ENCODE results near the gene RNF168. TPM values are rescaled to one million over a fixed set of nuclear protein-coding genes. Genes with fewer than 3 reads are reported as not detected.
"Not testable (repeated sequence)": the region's sequence is repeated elsewhere in the genome, so short reads cannot be mapped to it uniquely, and the experiment has no call there.

RNF168 gene
- polyA plus RNA-seq (ENCODE audit: insufficient read length) = 8.4 TPM

GRCh38 chr3:196503196-196504076 lies at the start of gene RNF168:
TSS of gene RNF168 (minus strand) at chr3:196503768. CDS start at chr3:196503173, 595 bp downstream.
- peak; percentile 85 for DNase-seq (ENCODE audit: low read depth)

DNA sequence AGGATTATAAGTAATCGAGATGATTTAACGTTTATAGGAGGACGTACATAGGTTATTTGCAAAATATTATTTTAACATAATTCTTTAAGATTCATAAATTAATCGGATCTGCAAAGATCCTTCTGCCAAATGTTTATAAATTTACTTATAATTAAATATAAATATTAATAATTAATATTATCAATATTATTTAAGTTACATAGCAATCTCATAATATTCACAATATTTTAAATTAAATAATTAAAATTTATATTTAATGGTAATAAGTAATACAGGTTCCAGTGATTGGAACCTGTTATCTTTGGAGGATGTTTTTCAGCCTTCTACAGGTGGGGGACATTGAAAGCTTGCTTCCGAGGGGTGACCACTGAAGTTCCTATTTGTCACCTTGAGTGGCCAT lies 48.7 kb upstream of the RNF168 start:
- DNase-seq (ENCODE audit: low read depth) = no peak

GRCh38 chr3:196550172-196550571 lies 46.6 kb upstream of the RNF168 start:
- DNase-seq (ENCODE audit: low read depth) = not testable (repeated sequence)

GRCh38 chr3:196549312-196549711 lies 45.7 kb upstream of the RNF168 start:
- not testable (repeated sequence) for DNase-seq (ENCODE audit: low read depth)

DNA sequence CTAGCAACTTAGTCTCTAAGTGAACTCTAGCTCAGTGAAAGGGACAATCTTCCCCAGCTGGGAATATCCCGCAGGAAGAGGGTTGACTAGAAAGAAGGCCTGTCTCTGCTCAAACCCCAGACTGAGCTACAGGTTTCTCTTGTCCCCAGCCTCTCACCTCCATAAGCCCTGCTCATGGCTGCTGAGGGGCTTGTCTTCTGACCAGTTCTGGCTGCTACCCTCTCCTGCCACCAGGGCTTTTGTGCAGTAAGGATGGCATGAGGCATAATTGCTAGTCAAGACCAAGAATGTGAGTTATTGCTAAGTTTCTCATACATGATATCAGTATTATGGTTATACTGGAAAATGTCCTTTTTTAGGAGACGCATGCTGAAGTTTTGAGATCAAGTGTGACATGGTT lies 43.5 kb upstream of the RNF168 start:
- no peak for DNase-seq (ENCODE audit: low read depth)

DNA sequence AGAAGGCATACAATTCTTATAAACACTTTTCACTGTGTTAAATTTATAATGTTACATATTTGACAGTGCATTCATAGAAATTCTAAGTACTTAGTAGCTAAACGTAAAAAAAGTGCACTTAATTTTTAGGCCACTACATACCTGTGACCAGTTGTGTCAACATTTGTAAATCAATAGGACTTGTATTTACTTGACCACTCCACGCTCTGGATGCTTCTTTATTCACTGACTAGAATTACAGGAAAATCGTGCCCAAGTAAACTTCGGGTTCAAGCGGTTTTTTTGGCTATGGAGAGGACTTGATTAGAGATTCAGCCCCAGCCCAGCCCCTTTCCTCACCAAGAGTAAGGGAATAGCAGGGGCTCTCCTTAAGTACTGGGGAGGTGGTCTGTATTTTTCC lies 43.0 kb upstream of the RNF168 start:
- DNase-seq (ENCODE audit: low read depth) = no peak

DNA sequence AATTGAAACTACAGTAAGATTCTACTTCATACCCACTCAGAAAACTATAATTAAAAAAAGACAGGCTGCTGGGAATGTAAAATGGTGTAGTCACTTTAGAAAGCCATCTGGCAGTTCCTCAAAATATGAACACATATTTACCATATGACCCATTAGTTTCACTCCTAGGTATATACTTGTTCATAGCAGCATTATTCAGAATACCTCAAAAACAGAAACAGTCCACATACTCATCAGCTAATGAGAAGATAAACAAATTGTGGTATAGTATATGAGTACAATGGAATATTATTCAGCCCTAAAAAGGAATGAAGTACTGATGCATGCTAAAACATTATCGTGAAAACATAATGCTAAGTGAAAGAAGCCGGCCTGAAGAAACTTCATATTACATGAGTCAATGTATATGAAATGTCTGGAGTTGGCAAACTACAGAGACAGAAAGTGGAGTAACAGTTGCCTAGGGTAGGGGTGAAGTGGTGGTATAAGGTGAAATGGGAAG lies 41.0 kb upstream of the RNF168 start:
- DNase-seq (ENCODE audit: low read depth) = no peak

- no peak for DNase-seq (ENCODE audit: low read depth)
These were observed 38.3 kb upstream of the RNF168 start for GRCh38 chr3:196541684-196542445.

DNA sequence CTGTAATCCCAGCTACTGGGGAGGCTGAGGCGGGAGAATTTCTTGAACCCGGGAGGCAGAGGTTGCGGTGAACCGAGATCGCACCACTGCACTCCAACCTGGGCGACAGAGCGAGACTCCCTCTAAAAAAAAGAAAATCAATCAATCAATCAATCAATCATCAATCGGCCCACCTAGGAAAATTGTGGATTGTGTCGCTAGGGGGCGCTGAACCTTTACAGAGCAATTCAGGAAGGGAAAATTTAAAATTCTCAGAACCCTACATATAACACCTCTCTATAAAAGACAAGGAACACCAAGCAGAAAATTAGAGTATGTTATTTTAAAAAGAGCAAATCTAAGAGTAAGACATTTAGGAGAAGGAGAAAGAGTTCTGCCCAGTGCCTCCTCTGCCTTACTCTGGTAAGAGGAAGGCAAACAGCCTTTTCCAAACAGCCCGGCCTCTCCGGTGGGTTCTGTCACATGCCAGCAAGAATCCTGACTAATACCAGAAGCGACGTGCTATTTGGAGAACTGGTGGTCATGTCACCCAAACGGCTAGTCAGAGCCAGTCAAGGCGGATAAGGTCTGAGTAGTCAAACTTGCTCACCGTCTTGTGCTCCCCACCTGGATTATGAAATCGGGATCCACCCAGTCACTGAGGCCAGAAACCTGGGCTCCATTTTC lies 33.9 kb upstream of the RNF168 start:
- no peak for DNase-seq (ENCODE audit: low read depth)

- no peak for DNase-seq (ENCODE audit: low read depth)
These were observed 29.7 kb upstream of the RNF168 start for GRCh38 chr3:196533260-196533681.

GRCh38 chr3:196531418-196531817 lies 27.9 kb upstream of the RNF168 start:
- DNase-seq (ENCODE audit: low read depth) = no peak

DNA sequence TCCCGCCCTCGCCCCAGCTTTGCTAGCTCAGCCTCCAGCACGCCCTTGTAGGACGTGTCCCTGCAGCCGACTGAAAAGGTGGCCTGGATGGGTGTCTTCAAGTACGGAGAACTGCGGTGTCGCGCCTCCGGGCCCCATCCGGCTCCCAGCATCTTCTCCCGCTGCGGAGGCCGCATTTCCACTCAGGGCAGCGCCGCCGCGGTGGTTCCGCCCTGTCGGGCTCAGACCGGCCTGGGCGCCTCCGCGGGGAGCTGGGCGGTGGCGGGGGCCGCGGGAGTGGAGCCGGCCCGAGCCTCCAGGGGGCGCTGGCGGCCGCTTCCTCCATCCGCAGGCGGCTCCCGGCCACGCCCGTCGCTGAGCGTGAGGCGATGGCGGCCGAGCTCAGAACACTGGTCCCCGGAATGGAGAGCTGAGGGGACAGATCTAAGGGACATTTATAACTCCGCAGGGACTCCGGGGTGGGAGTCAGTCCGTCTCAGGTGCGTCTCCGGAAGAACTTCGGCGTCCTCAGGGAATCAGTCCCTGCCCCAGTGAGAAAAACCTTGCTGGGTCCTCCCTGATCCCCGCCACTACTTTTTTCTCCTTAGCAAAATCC lies 25.2 kb upstream of the RNF168 start:
- DNase-seq (ENCODE audit: low read depth) = no peak

- no peak for DNase-seq (ENCODE audit: low read depth)
These were observed 21.6 kb upstream of the RNF168 start for GRCh38 chr3:196525141-196525540.

GRCh38 chr3:196524527-196524926 lies 21.0 kb upstream of the RNF168 start:
- no peak for DNase-seq (ENCODE audit: low read depth)

- no peak for DNase-seq (ENCODE audit: low read depth)
These were observed 20.3 kb upstream of the RNF168 start for GRCh38 chr3:196523841-196524240.

DNA sequence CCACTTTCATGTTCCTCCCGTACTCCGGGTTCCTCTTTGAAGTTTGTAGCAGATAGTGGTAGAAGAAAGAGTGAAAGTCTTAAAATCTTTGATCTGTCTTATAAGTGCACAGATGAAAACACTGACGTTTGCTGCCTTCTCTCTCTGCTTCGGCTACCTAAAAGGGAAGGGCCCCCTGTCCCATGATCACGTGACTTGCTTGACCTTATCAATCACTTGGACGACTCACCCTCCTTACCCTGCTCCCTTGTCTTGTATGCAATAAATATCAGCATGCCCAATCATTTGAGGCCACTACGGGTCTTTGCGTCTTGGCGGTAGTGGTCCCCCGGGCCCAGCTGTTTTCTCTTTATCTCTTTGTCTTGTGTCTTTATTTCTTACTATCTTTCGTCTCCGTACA lies 17.7 kb upstream of the RNF168 start:
- not testable (repeated sequence) for DNase-seq (ENCODE audit: low read depth)

- no peak for DNase-seq (ENCODE audit: low read depth)
These were observed 16.1 kb upstream of the RNF168 start for GRCh38 chr3:196519718-196520082.

- no peak for DNase-seq (ENCODE audit: low read depth)
These were observed 15.6 kb upstream of the RNF168 start for GRCh38 chr3:196518966-196519717.

GRCh38 chr3:196517919-196518318 lies 14.4 kb upstream of the RNF168 start:
- DNase-seq (ENCODE audit: low read depth) = no peak

GRCh38 chr3:196517162-196517800 lies 13.7 kb upstream of the RNF168 start:
- DNase-seq (ENCODE audit: low read depth) = no peak
